H9 (cell line): Measurements from ENCODE around the gene RBM18. TPM values are rescaled to one million over a fixed set of nuclear protein-coding genes. Genes with fewer than 3 reads are reported as not detected.

Experiments used
- DNase-seq: peaks from one replicate; pipeline ENCODE4 v3.0.0-alpha.2; 2017
- H2AFZ ChIP-seq: one replicate; pipeline ENCODE4 v1.6.1; 2013; ENCODE audit warnings: mild to moderate bottlenecking, low read length, control low read depth, moderate library complexity
- H2AK5ac ChIP-seq: 2 replicates; pipeline ENCODE4 v1.6.1; 2013; ENCODE audit warnings: low read length, control low read depth, mixed read lengths; ENCODE audit not compliant: insufficient read length
- H2BK120ac ChIP-seq: one replicate; pipeline ENCODE4 v1.6.1; 2013; ENCODE audit warnings: low read depth, mild to moderate bottlenecking, low read length, control low read depth, inconsistent platforms; ENCODE audit not compliant: poor library complexity, severe bottlenecking
- H2BK12ac ChIP-seq: 2 replicates; pipeline ENCODE4 v1.6.1; 2013; ENCODE audit warnings: low read length, control low read depth, mixed read lengths, low read depth; ENCODE audit not compliant: insufficient read length
- H2BK15ac ChIP-seq: 2 replicates; pipeline ENCODE4 v1.6.1; 2013; ENCODE audit warnings: low read depth, low read length, control low read depth
- H2BK20ac ChIP-seq: one replicate; pipeline ENCODE4 v1.6.1; 2013; ENCODE audit warnings: low read depth, mild to moderate bottlenecking, low read length, control low read depth, inconsistent platforms; ENCODE audit not compliant: poor library complexity, severe bottlenecking
- H2BK5ac ChIP-seq: 2 replicates; pipeline ENCODE4 v1.6.1; 2013; ENCODE audit warnings: low read length, control low read depth, mixed read lengths; ENCODE audit not compliant: insufficient read length
- H3K14ac ChIP-seq: 2 replicates; pipeline ENCODE4 v1.6.1; 2013; ENCODE audit warnings: low read length, control low read depth; ENCODE audit not compliant: insufficient read depth
- H3K18ac ChIP-seq: 2 replicates; pipeline ENCODE4 v1.6.1; 2013; ENCODE audit warnings: low read depth, mild to moderate bottlenecking, mixed read lengths, low read length, control low read depth; ENCODE audit not compliant: insufficient read length
- H3K23ac ChIP-seq: 2 replicates; pipeline ENCODE4 v1.6.1; 2013; ENCODE audit warnings: low read length, control low read depth, mixed read lengths, low read depth; ENCODE audit not compliant: insufficient read length
- H3K23me2 ChIP-seq: 2 replicates; pipeline ENCODE4 v1.6.1; 2013; ENCODE audit warnings: low read depth, mild to moderate bottlenecking, mixed read lengths, low read length, control low read depth; ENCODE audit not compliant: insufficient read length, poor library complexity, severe bottlenecking
- H3K27ac ChIP-seq: 2 replicates; pipeline ENCODE4 v1.5.1; 2013; ENCODE audit warnings: low read length, control low read depth, mixed read lengths, low read depth; ENCODE audit not compliant: insufficient read length
- H3K27me3 ChIP-seq: 2 replicates; pipeline ENCODE4 v1.6.1; 2013; ENCODE audit warnings: low read length, control low read depth, inconsistent platforms; ENCODE audit not compliant: insufficient read depth
- H3K4ac ChIP-seq: 2 replicates; pipeline ENCODE4 v1.6.1; 2013; ENCODE audit warnings: low read depth, mild to moderate bottlenecking, control low read depth, inconsistent platforms, low read length, moderate library complexity
- H3K4me1 ChIP-seq: 2 replicates; pipeline ENCODE4 v1.6.1; 2013; ENCODE audit warnings: low read length, control low read depth, inconsistent platforms; ENCODE audit not compliant: insufficient read depth
- H3K4me2 ChIP-seq: 2 replicates; pipeline ENCODE4 v1.6.1; 2013; ENCODE audit warnings: low read length, control low read depth, mixed read lengths; ENCODE audit not compliant: insufficient read length, insufficient read depth
- H3K56ac ChIP-seq: 2 replicates; pipeline ENCODE4 v1.6.1; 2013; ENCODE audit warnings: low read depth, mild to moderate bottlenecking, mixed read lengths, low read length, control low read depth; ENCODE audit not compliant: insufficient read length
- H3K79me1 ChIP-seq: 2 replicates; pipeline ENCODE4 v1.6.1; 2013; ENCODE audit warnings: low read depth, mild to moderate bottlenecking, moderate library complexity, low read length, control low read depth, inconsistent platforms; ENCODE audit not compliant: insufficient read depth, poor library complexity, severe bottlenecking
- H3K79me2 ChIP-seq: 2 replicates; pipeline ENCODE4 v1.6.1; 2013; ENCODE audit warnings: low read length, control low read depth, inconsistent platforms; ENCODE audit not compliant: insufficient read depth
- H3K9ac ChIP-seq: 2 replicates; pipeline ENCODE4 v1.6.1; 2013; ENCODE audit warnings: low read length, control low read depth, mixed read lengths; ENCODE audit not compliant: insufficient read length; ENCODE audit errors: extremely low read depth
- H3K9me3 ChIP-seq: one replicate; pipeline ENCODE4 v1.6.1; 2013; ENCODE audit warnings: low read depth, low read length, inconsistent platforms; ENCODE audit not compliant: control insufficient read depth
- H3T11ph ChIP-seq: one replicate; pipeline ENCODE4 v1.6.1; 2013; ENCODE audit warnings: mild to moderate bottlenecking, low read length, control low read depth, inconsistent platforms
- H4K20me1 ChIP-seq: one replicate; pipeline ENCODE4 v1.6.1; 2013; ENCODE audit not compliant: control insufficient read depth, insufficient read length, insufficient read depth
- H4K5ac ChIP-seq: 2 replicates; pipeline ENCODE4 v1.6.1; 2013; ENCODE audit warnings: low read depth, mild to moderate bottlenecking, mixed read lengths, low read length, control low read depth; ENCODE audit not compliant: insufficient read length
- H4K8ac ChIP-seq: replicated peaks from 2 replicates; pipeline ENCODE4 v1.6.1; 2013; ENCODE audit warnings: low read length, control low read depth, mixed read lengths, low read depth; ENCODE audit not compliant: insufficient read length
- H4K91ac ChIP-seq: 2 replicates; pipeline ENCODE4 v1.6.1; 2013; ENCODE audit warnings: low read depth, mild to moderate bottlenecking, moderate library complexity, mixed read lengths, low read length, control low read depth; ENCODE audit not compliant: insufficient read length
- H3K27ac Mint-ChIP-seq, 3 experiments: 2 replicates in 2 of 3; 3 replicates in 1 of 3; pipeline ENCODE4 v1.8.0; 2020 to 2021; ENCODE audit warnings: mixed read lengths in 3 of 3, mild to moderate bottlenecking in 1 of 3, moderate library complexity in 1 of 3
- H3K27me3 Mint-ChIP-seq: 2 replicates; pipeline ENCODE4 v1.8.0; 2021; ENCODE audit warnings: low read depth, mild to moderate bottlenecking, moderate library complexity, mixed read lengths
- H3K36me3 Mint-ChIP-seq, 3 experiments: 2 replicates in 2 of 3; 3 replicates in 1 of 3; pipeline ENCODE4 v1.8.0; 2020 to 2021; ENCODE audit warnings: low read depth in 3 of 3, mixed read lengths in 3 of 3; ENCODE audit not compliant: insufficient read depth in 1 of 3
- H3K4me1 Mint-ChIP-seq, 2 experiments: 2 replicates each; pipeline ENCODE4 v1.8.0; 2020; ENCODE audit warnings: mixed read lengths in 2 of 2
- H3K4me3 Mint-ChIP-seq, 2 experiments: 2 replicates in 1 of 2; 3 replicates in 1 of 2; pipeline ENCODE4 v1.8.0; 2020 to 2021; ENCODE audit warnings: mild to moderate bottlenecking in 2 of 2, mixed read lengths in 2 of 2, moderate library complexity in 1 of 2
- H3K9me3 Mint-ChIP-seq, 2 experiments: 2 replicates in 1 of 2; 3 replicates in 1 of 2; pipeline ENCODE4 v1.8.0; 2020; ENCODE audit warnings: mild to moderate bottlenecking in 2 of 2, mixed read lengths in 2 of 2, moderate library complexity in 1 of 2
- CTCF ChIP-seq: fragments of 200-600 bp; sonication (generic); conservative IDR thresholded peaks from 3 replicates; pipeline ENCODE4 v1.8.0; 2021; ENCODE audit warnings: antibody characterized with exemption, mild to moderate bottlenecking
- WGBS: extraction: QIAGEN DNeasy Blood & Tissue Kit; methylation state at CpG from one replicate; pipeline ENCODE4 v1.1.7; 2013; ENCODE audit warnings: missing lambda C conversion rate, low lambda C conversion rate, mixed read lengths; ENCODE audit not compliant: insufficient read length; ENCODE audit errors: extremely low coverage; 5-methylcytosine and 5-hydroxymethylcytosine counted together
- total RNA-seq: library from RNA; stranded (reverse); gene quantifications from 2 replicates; pipeline ENCODE4 v1.2.1, GENCODE V29; 2021

The RBM18 gene
- total RNA-seq, 1 experiment from 2014 or later: 18.9 TPM

- H2BK120ac ChIP-seq: no peak overlapping the region
- Mint-ChIP-seq H3K36me3 (peaks cover 0 to 7% (median 0%) of the 10 kb centered on the region in 3 experiments; a peak in 2 of 7 replicates), H3K4me1 (peaks cover 11 to 21% of the 10 kb centered on the region in 2 experiments), H3K27me3 (peaks cover 87% of the 10 kb centered on the region), H3K27ac (no peak overlapping the region), H3K9me3 (peaks cover 3 to 6% of the 10 kb centered on the region in 2 experiments), H3K4me3 (peak overlapping the region; percentile 60 to 83)
- H3K4ac ChIP-seq: no peak overlapping the region
- TF ChIP-seq CTCF: peak; percentile 31; the same call in 1 of the 3 replicates
- WGBS: no CpG with 5 or more reads among the region's 93 CpGs
- H3K9me3 ChIP-seq: no peaks in the 10 kb centered on the region
- H2BK12ac ChIP-seq: no peak overlapping the region
- H3K4me2 ChIP-seq: peak overlapping the region; percentile 67
- no peaks in the 10 kb centered on the region for H3K79me1 ChIP-seq
- no peak overlapping the region for H2BK20ac ChIP-seq
- peaks cover 58% of the 10 kb centered on the region for H3K27me3 ChIP-seq
- H4K20me1 ChIP-seq: no peaks in the 10 kb centered on the region
- no peak overlapping the region for H3K9ac ChIP-seq
- H3K4me1 ChIP-seq: no peaks in the 10 kb centered on the region
- H3K23me2 ChIP-seq: peaks cover 6% of the 10 kb centered on the region
- peak overlapping the region; percentile 25; the same call in 1 of the 2 replicates for H3K14ac ChIP-seq
- H4K91ac ChIP-seq: no peak overlapping the region
- H3K56ac ChIP-seq: no peak overlapping the region
- no peak overlapping the region for H2AFZ ChIP-seq
- H2AK5ac ChIP-seq: no peak overlapping the region
- no peak overlapping the region for H4K5ac ChIP-seq
- no peak overlapping the region for H3K27ac ChIP-seq
- H3K79me2 ChIP-seq: no peaks in the 10 kb centered on the region
- no peak overlapping the region for H3T11ph ChIP-seq
- H2BK15ac ChIP-seq: no peak overlapping the region
- H3K23ac ChIP-seq: no peak overlapping the region
- H3K18ac ChIP-seq: peak overlapping the region; percentile 28
- no peak overlapping the region for H4K8ac ChIP-seq
- no peak overlapping the region for H2BK5ac ChIP-seq
- DNase-seq: peak; percentile 98
These were observed 50.8 kb downstream of the RBM18 start for GRCh38 chr9:122213589-122214413.
